Measurements from ENCODE around the gene FOXQ1.

Gene FOXQ1

DNA sequence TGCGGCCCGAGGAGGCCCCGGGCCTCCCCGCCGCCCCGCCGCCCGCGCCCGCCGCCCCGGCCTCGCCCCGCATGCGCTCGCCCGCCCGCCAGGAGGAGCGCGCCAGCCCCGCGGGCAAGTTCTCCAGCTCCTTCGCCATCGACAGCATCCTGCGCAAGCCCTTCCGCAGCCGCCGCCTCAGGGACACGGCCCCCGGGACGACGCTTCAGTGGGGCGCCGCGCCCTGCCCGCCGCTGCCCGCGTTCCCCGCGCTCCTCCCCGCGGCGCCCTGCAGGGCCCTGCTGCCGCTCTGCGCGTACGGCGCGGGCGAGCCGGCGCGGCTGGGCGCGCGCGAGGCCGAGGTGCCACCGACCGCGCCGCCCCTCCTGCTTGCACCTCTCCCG lies 1.5 kb downstream of the FOXQ1 start:
- no peak for TF ChIP-seq EZH2phosphoT487 (IDR thresholded peaks at IDR 0.05; ENCODE audit: borderline replicate concordance, low read length)
- TF ChIP-seq, protein P1, sequence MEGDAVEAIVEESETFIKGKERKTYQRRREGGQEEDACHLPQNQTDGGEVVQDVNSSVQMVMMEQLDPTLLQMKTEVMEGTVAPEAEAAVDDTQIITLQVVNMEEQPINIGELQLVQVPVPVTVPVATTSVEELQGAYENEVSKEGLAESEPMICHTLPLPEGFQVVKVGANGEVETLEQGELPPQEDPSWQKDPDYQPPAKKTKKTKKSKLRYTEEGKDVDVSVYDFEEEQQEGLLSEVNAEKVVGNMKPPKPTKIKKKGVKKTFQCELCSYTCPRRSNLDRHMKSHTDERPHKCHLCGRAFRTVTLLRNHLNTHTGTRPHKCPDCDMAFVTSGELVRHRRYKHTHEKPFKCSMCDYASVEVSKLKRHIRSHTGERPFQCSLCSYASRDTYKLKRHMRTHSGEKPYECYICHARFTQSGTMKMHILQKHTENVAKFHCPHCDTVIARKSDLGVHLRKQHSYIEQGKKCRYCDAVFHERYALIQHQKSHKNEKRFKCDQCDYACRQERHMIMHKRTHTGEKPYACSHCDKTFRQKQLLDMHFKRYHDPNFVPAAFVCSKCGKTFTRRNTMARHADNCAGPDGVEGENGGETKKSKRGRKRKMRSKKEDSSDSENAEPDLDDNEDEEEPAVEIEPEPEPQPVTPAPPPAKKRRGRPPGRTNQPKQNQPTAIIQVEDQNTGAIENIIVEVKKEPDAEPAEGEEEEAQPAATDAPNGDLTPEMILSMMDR (IDR thresholded peaks at IDR 0.05; ENCODE audit: low read depth, low read length, poor library complexity, severe bottlenecking) = no peak
- H3K27ac ChIP-seq (ENCODE audit: low read depth, low read length) = no peak overlapping the region
- peaks cover 1% of the 10 kb centered on the region; the same call in 1 of the 2 replicates for H3K9me3 ChIP-seq (ENCODE audit: control insufficient read depth, insufficient read depth, low read length)
- H3K4me3 ChIP-seq (ENCODE audit: low read length) = no peak overlapping the region
- H3K79me2 ChIP-seq (ENCODE audit: control insufficient read depth, low read length) = no peaks in the 10 kb centered on the region
- H3F3A ChIP-seq (ENCODE audit: control insufficient read depth, insufficient read depth) = no peaks in the 10 kb centered on the region
- H3K9me2 ChIP-seq (replicated peaks; ENCODE audit: control insufficient read depth, low read length) = no peaks in the 10 kb centered on the region
- no peaks in the 10 kb centered on the region for H3K36me3 ChIP-seq (ENCODE audit: control insufficient read depth, low read length)
- H3K4me2 ChIP-seq (ENCODE audit: low read length) = no peak overlapping the region
- no peaks in the 10 kb centered on the region for H3K27me3 ChIP-seq (ENCODE audit: control insufficient read depth, low read length)
- no peaks in the 10 kb centered on the region for H4K20me1 ChIP-seq (ENCODE audit: control insufficient read depth, insufficient read depth, low read depth, low read length)
- H3K4me1 ChIP-seq (ENCODE audit: control insufficient read depth, low read length) = no peaks in the 10 kb centered on the region

- no peaks in the 10 kb centered on the region for H3K27me3 ChIP-seq (ENCODE audit: control insufficient read depth, low read length)
Observed at GRCh38 chr6:1313767-1314503, 2.0 kb downstream of the FOXQ1 start.

DNA sequence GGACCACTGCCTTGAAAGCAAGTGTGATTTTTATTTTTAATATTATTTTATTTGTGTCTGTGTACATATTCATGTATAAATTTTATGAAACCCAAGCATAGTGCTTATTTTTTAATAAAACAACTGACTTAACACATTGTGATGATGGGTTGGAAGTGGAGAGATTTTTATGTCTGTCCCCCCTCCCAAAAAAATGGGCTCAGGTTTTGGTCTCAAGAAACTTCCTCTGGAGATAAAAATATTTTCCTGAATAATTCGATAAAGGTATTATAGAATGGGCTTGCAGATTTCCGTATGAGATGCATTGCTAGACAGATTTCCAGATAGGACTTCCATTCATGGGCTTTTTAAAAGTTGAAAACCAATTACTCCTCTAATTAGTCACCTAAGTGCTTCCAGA lies 2.7 kb downstream of the FOXQ1 start:
- Histone ChIP-seq H3F3A (ENCODE audit: control insufficient read depth, insufficient read depth) (no peaks in the 10 kb centered on the region), H3K36me3 (ENCODE audit: control insufficient read depth, low read length) (no peaks in the 10 kb centered on the region), H3K27ac (ENCODE audit: low read depth, low read length) (no peak overlapping the region), H3K4me1 (ENCODE audit: control insufficient read depth, low read length) (no peaks in the 10 kb centered on the region), H3K9me3 (ENCODE audit: control insufficient read depth, insufficient read depth, low read length) (peaks cover 4% of the 10 kb centered on the region; the same call in 1 of the 2 replicates), H3K4me3 (ENCODE audit: low read length) (no peak overlapping the region), H3K27me3 (ENCODE audit: control insufficient read depth, low read length) (no peaks in the 10 kb centered on the region), H4K20me1 (ENCODE audit: control insufficient read depth, insufficient read depth, low read depth, low read length) (no peaks in the 10 kb centered on the region), H3K79me2 (ENCODE audit: control insufficient read depth, low read length) (no peaks in the 10 kb centered on the region), H3K9me2 (replicated peaks; ENCODE audit: control insufficient read depth, low read length) (no peaks in the 10 kb centered on the region), H3K4me2 (ENCODE audit: low read length) (no peak overlapping the region)
- TF ChIP-seq EZH2phosphoT487 (IDR thresholded peaks at IDR 0.05; ENCODE audit: borderline replicate concordance, low read length) = no peak
- TF ChIP-seq, protein P1 (IDR thresholded peaks at IDR 0.05; ENCODE audit: low read depth, low read length, poor library complexity, severe bottlenecking) = no peak

More at GRCh38 chr6:1313767-1314503, 2.0 kb downstream of the FOXQ1 start:
- Histone ChIP-seq H3K36me3 (ENCODE audit: control insufficient read depth, low read length) (no peaks in the 10 kb centered on the region), H3K79me2 (ENCODE audit: control insufficient read depth, low read length) (no peaks in the 10 kb centered on the region), H4K20me1 (ENCODE audit: control insufficient read depth, insufficient read depth, low read depth, low read length) (no peaks in the 10 kb centered on the region), H3F3A (ENCODE audit: control insufficient read depth, insufficient read depth) (no peaks in the 10 kb centered on the region), H3K9me3 (ENCODE audit: control insufficient read depth, insufficient read depth, low read length) (peaks cover 4% of the 10 kb centered on the region; the same call in 1 of the 2 replicates), H3K27ac (ENCODE audit: low read depth, low read length) (no peak overlapping the region), H3K9me2 (replicated peaks; ENCODE audit: control insufficient read depth, low read length) (no peaks in the 10 kb centered on the region), H3K4me2 (ENCODE audit: low read length) (no peak overlapping the region), H3K4me3 (ENCODE audit: low read length) (no peak overlapping the region), H3K4me1 (ENCODE audit: control insufficient read depth, low read length) (no peaks in the 10 kb centered on the region)
- TF ChIP-seq, protein P1 (IDR thresholded peaks at IDR 0.05; ENCODE audit: low read depth, low read length, poor library complexity, severe bottlenecking) = no peak
- no peak for TF ChIP-seq EZH2phosphoT487 (IDR thresholded peaks at IDR 0.05; ENCODE audit: borderline replicate concordance, low read length)
